CD4-positive, CD25-positive, alpha-beta regulatory T cell (primary cell): Measurements from ENCODE around the gene AGAP1. TPM values are rescaled to one million over a fixed set of nuclear protein-coding genes. Genes with fewer than 3 reads are reported as not detected.
"Not testable (repeated sequence)": the region's sequence is repeated elsewhere in the genome, so short reads cannot be mapped to it uniquely, and the experiment has no call there.

Experiments
- ATAC-seq, 2 donors: fragments of 150-1000 bp; cut with Tn5 transposase; one replicate each; pipeline ENCODE4 v1.10.0; 2021; ENCODE audit warnings: low read depth in 2 of 2, moderate number of reproducible peaks in 2 of 2, moderate library complexity in 1 of 2
- DNase-seq, 3 donors: peaks; one replicate each; pipeline versions ENCODE4 v3.0.0 to v3.0.0-alpha.2; 2012 to 2022; ENCODE audit warnings: mixed read lengths in 1 of 3
- H3K27ac ChIP-seq: one replicate; pipeline ENCODE4 v1.7.0; 2013; ENCODE audit warnings: mild to moderate bottlenecking, low read length; ENCODE audit not compliant: insufficient read depth, poor library complexity, severe bottlenecking
- H3K27me3 ChIP-seq: one replicate; pipeline ENCODE4 v1.7.0; 2013; ENCODE audit warnings: low read length; ENCODE audit not compliant: control insufficient read depth, insufficient read depth
- H3K36me3 ChIP-seq: one replicate; pipeline ENCODE4 v1.7.0; 2013; ENCODE audit warnings: mild to moderate bottlenecking, low read length, moderate library complexity; ENCODE audit not compliant: control insufficient read depth, insufficient read depth
- H3K4me1 ChIP-seq: 2 replicates; pipeline ENCODE4 v1.7.0; 2013; ENCODE audit warnings: mild to moderate bottlenecking, low read length; ENCODE audit not compliant: insufficient read depth, control insufficient read depth, poor library complexity, severe bottlenecking
- H3K4me3 ChIP-seq: one replicate; pipeline ENCODE4 v1.7.0; 2013; ENCODE audit warnings: low read depth, mild to moderate bottlenecking, low read length, moderate library complexity
- H3K9me3 ChIP-seq, 2 experiments: 1 replicate in 1 of 2; 2 replicates in 1 of 2; pipeline ENCODE4 v1.7.0; 2013; ENCODE audit warnings: low read length in 2 of 2, mild to moderate bottlenecking in 1 of 2, moderate library complexity in 1 of 2; ENCODE audit not compliant: control insufficient read depth in 2 of 2
- H3K27ac Mint-ChIP-seq, 3 donors: one replicate each; pipeline ENCODE4 v1.8.0; 2020 to 2022; ENCODE audit warnings: mild to moderate bottlenecking in 3 of 3, mixed read lengths in 3 of 3, moderate library complexity in 2 of 3
- H3K27me3 Mint-ChIP-seq: one replicate; pipeline ENCODE4 v1.8.0; 2022; ENCODE audit warnings: mild to moderate bottlenecking, mixed read lengths
- H3K36me3 Mint-ChIP-seq: one replicate; pipeline ENCODE4 v1.8.0; 2020; ENCODE audit warnings: mixed read lengths
- H3K4me1 Mint-ChIP-seq, 4 donors: one replicate each; pipeline ENCODE4 v1.8.0; 2020 to 2022; ENCODE audit warnings: mixed read lengths in 4 of 4, mild to moderate bottlenecking in 1 of 4
- H3K4me3 Mint-ChIP-seq, 4 donors: one replicate each; pipeline ENCODE4 v1.8.0; 2020 to 2022; ENCODE audit warnings: mild to moderate bottlenecking in 4 of 4, mixed read lengths in 4 of 4, moderate library complexity in 3 of 4
- H3K9me3 Mint-ChIP-seq, 7 donors: one replicate each; pipeline ENCODE4 v1.8.0; 2020 to 2022; ENCODE audit warnings: mixed read lengths in 7 of 7, mild to moderate bottlenecking in 3 of 7, moderate library complexity in 2 of 7
- polyA plus RNA-seq, 4 donors: library from polyadenylated mRNA; unstranded; fragments of 300-500 nt; fragmentation: Illumina TruSeq; gene quantifications; one replicate each; pipeline ENCODE4 v1.2.3, GENCODE V29; 2021
- total RNA-seq: library from RNA; stranded (reverse); gene quantifications from one replicate; pipeline ENCODE4 v1.2.3, GENCODE V29; 2022

The AGAP1 gene
- total and polyA plus RNA-seq, 5 donors from 2014 or later = 0.99 TPM; not detected in 4

DNA sequence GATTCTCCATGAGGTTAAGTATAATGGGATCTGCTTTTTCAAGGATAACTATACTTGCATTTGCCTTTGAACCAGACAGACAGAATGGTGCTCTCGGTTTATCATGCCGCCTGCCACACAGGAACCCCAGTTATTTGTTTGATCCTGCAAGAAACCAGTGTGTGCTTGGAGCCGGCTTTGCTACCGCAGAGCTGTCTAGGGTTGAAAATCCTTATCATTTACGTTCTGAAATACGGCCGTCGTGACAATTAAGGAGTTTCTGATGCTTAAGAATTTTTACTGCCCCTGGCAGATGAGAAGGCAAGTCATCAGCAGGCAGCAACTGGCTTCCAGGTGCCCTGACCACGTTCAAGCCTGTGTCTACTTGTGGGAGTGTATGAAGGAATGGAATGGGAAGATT, 562.3 kb downstream of the AGAP1 start:
- Mint-ChIP-seq H3K36me3 (no peaks in the 10 kb centered on the region), H3K4me1 (peaks cover 0 to 4% (median 0%) of the 10 kb centered on the region in 4 donors), H3K4me3 (no peak overlapping the region), H3K9me3 (peaks cover 0 to 5% (median 0%) of the 10 kb centered on the region in 7 donors), H3K27me3 (peaks cover 34% of the 10 kb centered on the region), H3K27ac (no peak overlapping the region)
- DNase-seq (no peak), ATAC-seq (no peak)
- Histone ChIP-seq H3K4me3 (no peak overlapping the region), H3K9me3 (peaks cover 0 to 2% of the 10 kb centered on the region in 2 experiments), H3K36me3 (no peaks in the 10 kb centered on the region), H3K27ac (no peak overlapping the region), H3K4me1 (no peaks in the 10 kb centered on the region), H3K27me3 (peaks cover 5% of the 10 kb centered on the region)

DNA sequence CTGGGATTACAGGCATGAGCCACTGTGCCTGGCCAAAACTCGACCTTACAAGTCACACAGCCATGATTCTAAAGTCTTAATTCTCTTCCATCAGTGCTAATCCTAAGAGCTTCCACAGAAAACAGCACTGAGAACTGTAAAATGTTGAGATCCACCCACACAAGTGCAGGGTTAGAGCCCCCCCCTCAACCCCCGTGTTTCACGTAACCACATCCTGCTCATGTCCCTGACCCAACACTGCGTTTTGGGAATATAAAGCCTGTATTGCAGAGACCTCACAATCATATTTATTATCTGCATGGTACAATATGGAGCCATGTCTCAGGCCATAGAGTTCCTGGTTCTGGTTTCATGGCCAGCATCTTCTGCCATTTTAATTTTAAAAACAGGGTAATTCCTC, 563.5 kb downstream of the AGAP1 start:
- Histone ChIP-seq H3K4me3 (no peak overlapping the region), H3K9me3 (peaks cover 0 to 2% of the 10 kb centered on the region in 2 experiments), H3K27ac (no peak overlapping the region), H3K27me3 (peaks cover 5% of the 10 kb centered on the region), H3K36me3 (no peaks in the 10 kb centered on the region), H3K4me1 (no peaks in the 10 kb centered on the region)
- H3K36me3 Mint-ChIP-seq = no peaks in the 10 kb centered on the region
- no peak overlapping the region for H3K4me3 Mint-ChIP-seq
- peaks cover 0 to 5% (median 0%) of the 10 kb centered on the region in 7 donors for H3K9me3 Mint-ChIP-seq
- DNase-seq = no peak
- no peak overlapping the region for H3K27ac Mint-ChIP-seq
- ATAC-seq = no peak
- peaks cover 29% of the 10 kb centered on the region for H3K27me3 Mint-ChIP-seq
- H3K4me1 Mint-ChIP-seq = peaks cover 0 to 4% (median 0%) of the 10 kb centered on the region in 4 donors

DNA sequence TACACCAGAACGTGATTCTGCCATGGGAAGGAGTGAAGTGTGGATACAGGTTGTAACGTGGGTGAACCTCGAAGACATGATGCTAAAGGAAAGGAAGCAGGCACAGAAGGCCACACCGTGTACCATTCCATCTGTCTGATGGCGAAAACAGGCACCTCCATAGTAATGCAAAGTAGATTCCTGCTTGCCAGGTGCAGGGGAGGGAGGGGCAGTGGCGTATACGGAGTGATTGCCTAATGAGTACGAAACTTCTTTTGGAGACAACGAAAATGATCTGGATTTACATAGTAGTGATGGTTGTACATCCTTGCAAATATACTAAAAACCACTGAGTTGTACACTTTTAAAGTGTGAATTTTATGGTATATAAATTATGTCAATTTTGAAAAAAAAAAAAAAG, 567.7 kb downstream of the AGAP1 start:
- Mint-ChIP-seq H3K4me1 (no peaks in the 10 kb centered on the region), H3K36me3 (no peaks in the 10 kb centered on the region), H3K27ac (no peak overlapping the region), H3K4me3 (no peak overlapping the region), H3K27me3 (peaks cover 4% of the 10 kb centered on the region), H3K9me3 (peaks cover 0 to 5% (median 0%) of the 10 kb centered on the region in 7 donors)
- Histone ChIP-seq H3K36me3 (no peaks in the 10 kb centered on the region), H3K27me3 (no peaks in the 10 kb centered on the region), H3K9me3 (peaks cover 0 to 2% of the 10 kb centered on the region in 2 experiments), H3K27ac (no peak overlapping the region), H3K4me1 (no peaks in the 10 kb centered on the region), H3K4me3 (no peak overlapping the region)
- DNase-seq (no peak), ATAC-seq (no peak)

DNA sequence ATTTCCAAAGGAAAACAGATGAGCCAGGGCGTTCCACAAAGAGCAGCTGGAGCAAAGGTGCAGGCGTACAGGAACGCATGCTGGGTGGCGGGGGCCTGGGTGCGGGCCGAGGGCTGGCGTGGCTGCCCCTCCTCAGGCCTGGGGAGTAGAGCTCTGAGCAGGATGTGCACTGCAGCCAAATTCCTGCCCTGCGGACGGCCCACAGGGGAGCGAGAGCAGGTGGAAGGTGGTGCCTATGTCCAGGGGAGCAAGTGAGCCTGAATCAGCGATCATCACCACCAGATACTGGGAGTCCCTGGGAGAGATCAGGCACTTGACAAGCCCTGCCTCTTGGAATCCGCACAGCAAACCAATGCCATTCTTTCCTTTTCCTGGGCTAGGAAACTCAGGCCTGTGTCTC, 568.1 kb downstream of the AGAP1 start:
- DNase-seq (no peak), ATAC-seq (no peak)
- Mint-ChIP-seq H3K27me3 (peaks cover 3% of the 10 kb centered on the region), H3K9me3 (peaks cover 0 to 5% (median 0%) of the 10 kb centered on the region in 7 donors), H3K4me3 (no peak overlapping the region), H3K36me3 (no peaks in the 10 kb centered on the region), H3K4me1 (no peaks in the 10 kb centered on the region), H3K27ac (no peak overlapping the region)
- Histone ChIP-seq H3K4me1 (no peaks in the 10 kb centered on the region), H3K4me3 (no peak overlapping the region), H3K9me3 (peaks cover 0 to 2% of the 10 kb centered on the region in 2 experiments), H3K27me3 (no peaks in the 10 kb centered on the region), H3K27ac (no peak overlapping the region), H3K36me3 (no peaks in the 10 kb centered on the region)

DNA sequence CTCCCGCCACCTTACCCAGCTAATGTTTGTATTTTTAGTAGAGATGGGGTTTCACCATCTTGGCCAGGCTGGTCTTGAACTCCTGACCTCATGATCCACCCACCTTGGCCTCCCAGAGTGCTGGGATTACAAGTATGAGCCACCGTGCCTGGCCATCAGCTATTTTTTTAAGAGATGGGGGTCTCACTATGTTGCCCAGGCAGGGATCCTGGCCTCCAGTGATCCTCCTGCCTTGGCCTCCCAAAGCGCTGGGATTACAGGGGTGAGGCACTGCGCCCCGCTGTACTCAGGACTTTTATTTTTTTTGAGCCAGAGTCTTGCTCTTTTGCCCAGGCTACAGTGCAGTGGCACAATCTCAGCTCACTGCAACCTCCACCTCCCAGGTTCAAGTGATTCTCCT, 569.0 kb downstream of the AGAP1 start:
- not testable (repeated sequence) for H3K4me3 ChIP-seq, H3K27me3 Mint-ChIP-seq

DNA sequence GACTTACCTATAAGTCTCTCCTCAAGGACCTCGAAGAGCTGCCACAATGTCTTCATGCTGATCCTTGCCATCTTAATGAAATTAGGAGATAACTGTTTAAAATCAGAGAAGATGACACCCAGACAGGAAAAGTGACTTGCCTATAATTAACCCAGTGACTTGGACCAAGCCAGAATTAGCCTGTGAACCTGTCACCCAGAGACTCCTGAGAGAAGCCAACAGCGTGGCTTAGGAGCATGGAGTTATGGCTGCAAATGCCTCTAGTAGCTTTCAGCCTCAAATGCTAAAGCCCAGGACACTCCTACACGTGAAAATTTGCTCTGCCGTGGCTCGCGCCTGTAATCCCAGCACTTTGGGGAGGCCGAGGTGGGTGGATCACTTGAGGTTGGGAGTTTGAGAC, 570.2 kb downstream of the AGAP1 start:
- H3K36me3 ChIP-seq = no peaks in the 10 kb centered on the region
- no peaks in the 10 kb centered on the region for H3K4me1 Mint-ChIP-seq
- peaks cover 0 to 2% (median 0%) of the 10 kb centered on the region in 7 donors for H3K9me3 Mint-ChIP-seq
- H3K27me3 ChIP-seq = no peaks in the 10 kb centered on the region
- ATAC-seq (no peak), DNase-seq (no peak)
- no peaks in the 10 kb centered on the region for H3K36me3 Mint-ChIP-seq
- no peak overlapping the region for H3K27ac Mint-ChIP-seq
- no peaks in the 10 kb centered on the region for H3K4me1 ChIP-seq
- no peak overlapping the region for H3K4me3 Mint-ChIP-seq
- no peaks in the 10 kb centered on the region for H3K9me3 ChIP-seq
- no peak overlapping the region for H3K4me3 ChIP-seq
- H3K27ac ChIP-seq = no peak overlapping the region
- no peaks in the 10 kb centered on the region for H3K27me3 Mint-ChIP-seq

More for the DNA sequence above, 569.0 kb downstream of the AGAP1 start:
- H3K4me1 ChIP-seq, H3K9me3 ChIP-seq, H3K9me3 Mint-ChIP-seq, ATAC-seq, H3K27ac Mint-ChIP-seq, H3K4me1 Mint-ChIP-seq, DNase-seq, H3K4me3 Mint-ChIP-seq, H3K27ac ChIP-seq, H3K36me3 Mint-ChIP-seq, H3K36me3 ChIP-seq, H3K27me3 ChIP-seq: not testable (repeated sequence)

DNA sequence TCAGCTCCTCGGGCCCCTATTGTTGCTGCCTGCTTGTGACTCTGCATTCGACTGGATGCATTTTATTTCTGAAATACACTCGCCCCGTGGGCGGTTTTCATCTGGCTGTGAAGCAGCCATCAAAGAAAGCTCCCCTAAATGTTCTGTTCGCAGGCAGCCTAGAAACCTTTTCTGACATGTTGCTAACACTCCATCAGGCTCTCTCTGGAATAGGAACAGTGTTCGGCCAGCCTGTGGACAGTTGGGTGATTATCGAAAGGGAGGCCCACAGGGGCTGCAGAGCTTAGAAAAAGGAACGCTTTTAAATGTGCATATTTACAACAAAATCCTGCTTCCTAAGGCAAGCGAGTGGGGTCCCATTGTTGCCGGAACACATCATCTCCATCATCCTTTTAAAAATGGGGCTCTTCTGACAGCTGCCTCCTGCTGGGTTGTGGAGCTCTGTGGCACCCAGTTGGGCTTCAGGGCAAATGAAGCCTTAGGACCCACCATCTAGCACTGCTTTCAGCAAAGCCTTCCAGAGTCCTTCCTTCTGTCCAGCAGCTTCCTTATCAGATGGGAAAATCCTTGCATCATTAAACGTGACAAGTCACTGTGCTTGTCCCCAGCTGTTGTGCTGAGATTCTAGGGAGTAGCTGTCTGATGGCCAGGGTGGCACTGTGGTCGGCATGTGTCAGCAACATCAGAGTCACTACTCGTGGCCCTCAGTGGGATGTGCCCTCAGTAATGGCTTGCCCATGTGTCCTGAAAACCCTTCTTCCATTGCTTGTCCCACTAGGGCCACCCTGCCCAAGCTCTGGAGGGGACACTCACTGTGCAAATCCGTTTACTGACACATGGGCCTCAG, 571.7 kb downstream of the AGAP1 start:
- Mint-ChIP-seq H3K27ac (no peak overlapping the region), H3K9me3 (peaks cover 0 to 4% (median 0%) of the 10 kb centered on the region in 7 donors)
- no peaks in the 10 kb centered on the region for H3K9me3 ChIP-seq

DNA sequence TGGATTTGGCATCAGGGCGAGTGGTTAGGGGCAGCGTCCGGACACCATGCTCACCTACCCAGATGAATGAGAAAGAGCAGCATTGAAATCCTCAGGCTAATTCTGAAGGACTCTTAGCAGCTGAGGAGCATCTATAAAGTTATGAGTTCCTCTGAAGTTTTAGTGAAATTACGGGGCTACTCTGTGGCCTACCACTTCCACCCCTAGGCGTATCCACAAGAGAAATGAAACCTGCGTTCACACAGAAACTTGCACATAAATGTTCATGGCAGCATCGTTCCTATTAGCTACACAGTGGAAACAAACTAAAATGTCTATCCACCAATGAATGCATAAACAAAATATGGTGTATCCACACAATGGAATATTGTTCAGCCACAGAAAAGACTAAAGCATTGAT, 576.4 kb downstream of the AGAP1 start:
- ATAC-seq (no peak), DNase-seq (no peak)
- Histone ChIP-seq H3K27me3 (no peaks in the 10 kb centered on the region), H3K27ac (no peak overlapping the region), H3K9me3 (no peaks in the 10 kb centered on the region), H3K36me3 (no peaks in the 10 kb centered on the region), H3K4me3 (no peak overlapping the region), H3K4me1 (no peaks in the 10 kb centered on the region)
- Mint-ChIP-seq H3K4me3 (no peak overlapping the region), H3K36me3 (no peaks in the 10 kb centered on the region), H3K27me3 (no peaks in the 10 kb centered on the region), H3K27ac (no peak overlapping the region), H3K9me3 (peaks cover 0 to 4% (median 0%) of the 10 kb centered on the region in 7 donors), H3K4me1 (no peaks in the 10 kb centered on the region)

More for the DNA sequence above, 571.7 kb downstream of the AGAP1 start:
- Mint-ChIP-seq H3K4me3 (no peak overlapping the region), H3K36me3 (no peaks in the 10 kb centered on the region), H3K27me3 (no peaks in the 10 kb centered on the region), H3K4me1 (no peaks in the 10 kb centered on the region)
- Histone ChIP-seq H3K27me3 (no peaks in the 10 kb centered on the region), H3K36me3 (no peaks in the 10 kb centered on the region), H3K4me1 (no peaks in the 10 kb centered on the region), H3K27ac (no peak overlapping the region), H3K4me3 (no peak overlapping the region)
- ATAC-seq (no peak), DNase-seq (no peak)
